ENCODE data around the gene ZRANB1.

The ZRANB1 gene

DNA sequence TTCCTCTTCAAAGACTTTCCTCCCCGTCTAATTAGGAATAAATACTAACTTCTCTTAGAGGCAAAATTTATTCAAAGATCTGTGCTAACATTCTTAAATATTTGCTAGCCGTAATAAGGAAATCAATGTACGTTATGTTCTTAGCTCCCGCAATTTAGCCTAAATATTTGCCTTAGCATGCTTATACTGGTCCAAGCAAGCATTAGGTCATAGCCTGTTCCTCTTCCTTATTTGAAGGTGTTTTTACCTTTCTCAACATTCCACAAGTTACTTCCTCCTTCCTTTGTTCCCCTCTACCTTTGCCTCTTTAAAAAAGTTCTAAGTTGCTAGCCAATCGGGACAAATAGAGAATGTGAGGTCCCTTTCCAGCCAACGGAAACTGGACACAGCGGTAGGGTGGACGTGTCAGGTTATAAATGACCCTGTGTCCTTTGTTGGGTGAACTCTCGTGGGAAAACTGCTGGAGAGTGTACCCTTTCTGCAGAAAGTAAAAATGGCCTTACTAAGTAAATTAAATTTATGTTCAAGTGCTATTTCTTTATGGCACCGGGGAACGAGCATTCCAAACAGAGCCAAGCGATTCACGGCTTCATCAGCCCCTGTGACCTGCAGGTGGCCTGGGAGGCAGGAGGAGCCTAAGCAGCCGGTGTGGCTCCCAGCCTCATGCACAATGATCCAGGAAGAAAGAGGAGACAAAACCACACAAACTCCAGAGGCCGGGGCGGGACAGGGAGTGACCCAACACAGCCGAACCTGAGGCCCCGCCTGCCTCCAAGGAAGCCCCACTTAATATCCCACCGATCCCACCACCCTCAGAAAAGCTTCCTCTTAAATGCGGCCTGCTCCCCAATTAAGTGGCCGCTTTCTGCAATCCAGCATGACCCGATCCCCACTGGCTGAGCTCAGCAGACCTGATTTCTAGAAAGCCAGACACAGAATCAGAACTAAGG lies 67.0 kb downstream of the ZRANB1 start:
- DNase-seq: no peak

DNA sequence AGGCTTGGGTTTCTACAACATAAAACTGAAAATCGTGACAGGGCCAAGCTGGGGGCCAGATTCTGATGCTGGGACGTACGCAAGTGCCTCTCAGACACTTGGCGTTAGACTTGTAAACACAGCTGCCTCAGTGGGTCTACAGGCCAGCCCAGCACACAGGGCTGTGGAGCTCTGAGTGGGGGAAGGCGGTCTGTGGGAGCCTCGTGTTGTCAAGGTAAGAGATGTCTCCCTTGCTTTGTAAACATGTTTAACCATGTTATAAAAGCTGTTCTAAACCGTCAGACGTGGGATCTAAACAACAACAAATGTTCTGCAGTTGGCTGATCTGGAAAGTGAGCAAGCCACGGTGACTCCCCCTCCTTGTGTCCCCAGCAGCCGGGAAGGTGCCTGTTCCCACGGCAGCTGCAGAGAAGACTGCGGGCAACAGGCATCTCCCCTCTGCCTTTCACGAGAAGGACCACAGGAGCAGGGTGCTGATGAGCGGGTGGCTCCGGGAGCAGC lies 67.8 kb downstream of the ZRANB1 start:
- no peak for DNase-seq

DNA sequence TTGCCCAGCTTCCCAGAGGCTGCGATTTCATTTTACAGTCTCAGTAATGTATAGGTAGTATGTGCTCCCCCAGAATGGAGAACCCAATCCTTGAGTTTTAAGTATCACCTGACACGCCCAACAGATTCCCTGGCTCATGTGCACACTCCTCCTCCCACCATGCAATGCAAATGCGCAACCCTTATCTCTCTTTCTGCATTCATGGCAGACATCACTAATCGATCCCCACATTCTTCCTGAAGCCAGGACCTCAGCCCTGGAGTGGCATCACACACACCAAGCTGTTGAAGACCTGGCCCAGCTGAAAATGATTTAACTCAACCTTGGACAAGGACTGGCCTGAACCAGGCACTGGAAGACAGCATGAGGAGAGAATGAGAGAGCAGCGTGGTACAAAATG lies 68.4 kb downstream of the ZRANB1 start:
- no peak for DNase-seq

DNA sequence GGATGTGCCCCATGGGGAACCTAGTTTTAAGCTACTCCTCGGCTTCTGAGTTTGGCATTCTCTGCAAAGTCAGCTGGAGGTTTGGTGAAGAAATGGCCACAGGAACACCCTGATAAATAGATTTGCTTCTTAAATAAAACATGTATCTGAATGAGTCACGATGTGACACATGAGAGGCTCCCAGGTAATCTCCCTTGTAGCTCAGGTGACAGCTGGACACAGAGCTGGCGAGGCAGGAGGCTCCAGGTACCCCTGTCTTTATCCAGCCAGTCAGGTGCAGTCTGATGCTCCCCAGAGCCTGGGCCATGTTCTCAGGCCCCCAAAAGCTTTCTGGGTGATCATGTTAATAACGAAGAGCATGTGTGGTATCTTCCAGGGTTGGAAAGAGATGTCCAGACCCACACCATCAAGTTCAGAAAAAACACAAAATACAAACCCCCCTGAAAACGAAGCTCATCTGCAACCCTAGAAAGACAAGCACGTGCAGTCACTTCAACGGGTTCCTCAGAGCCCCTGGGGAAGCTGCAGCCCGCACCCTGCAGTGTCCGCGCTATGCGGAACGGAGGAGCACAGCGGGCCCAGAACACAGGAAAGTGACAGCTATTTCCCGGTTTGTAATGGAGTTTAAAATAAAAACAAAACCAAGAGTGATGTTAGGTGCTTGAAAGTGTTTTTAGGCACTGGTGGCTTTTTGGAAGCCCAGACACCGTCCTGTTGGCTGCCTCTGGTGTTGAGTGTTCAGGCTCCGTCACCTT lies 69.4 kb downstream of the ZRANB1 start:
- DNase-seq: no peak

DNA sequence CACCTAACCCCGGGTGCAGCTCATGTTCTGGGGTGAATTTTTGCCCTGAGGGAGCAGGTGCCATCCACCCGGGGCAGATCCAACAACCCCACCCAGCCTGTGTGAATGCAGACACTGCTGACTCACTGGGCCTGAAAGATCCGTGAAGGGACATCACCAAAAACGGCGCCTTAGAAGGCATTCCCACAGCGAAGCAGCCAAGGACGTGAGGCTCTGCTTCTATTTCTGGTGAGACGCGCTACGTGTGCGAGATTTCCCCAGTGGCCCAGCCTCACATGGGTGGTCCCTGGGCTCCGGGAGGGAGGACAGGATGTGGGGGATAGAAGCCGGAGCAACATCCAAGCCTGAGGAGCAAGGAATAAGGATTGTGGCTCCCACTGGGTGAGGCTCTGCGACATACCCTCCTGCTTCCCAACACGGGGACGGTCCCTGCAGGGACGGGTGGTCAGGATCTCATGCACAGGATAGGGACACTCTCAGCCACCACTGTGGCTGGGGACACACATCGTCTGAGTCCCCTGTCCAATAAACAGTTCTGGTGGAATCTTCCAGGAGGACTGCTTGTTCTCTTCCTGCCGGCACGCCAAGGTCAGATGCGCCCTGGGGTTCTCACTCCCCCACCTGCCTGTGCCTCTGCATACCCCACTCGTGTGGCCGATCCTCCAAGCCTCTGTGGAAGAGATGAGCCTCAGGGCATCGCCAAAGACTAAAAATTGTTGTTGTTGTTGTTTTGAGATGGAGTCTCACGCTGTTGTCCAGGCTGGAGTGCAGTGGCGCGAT lies 70.2 kb downstream of the ZRANB1 start:
- DNase-seq: no peak

DNA sequence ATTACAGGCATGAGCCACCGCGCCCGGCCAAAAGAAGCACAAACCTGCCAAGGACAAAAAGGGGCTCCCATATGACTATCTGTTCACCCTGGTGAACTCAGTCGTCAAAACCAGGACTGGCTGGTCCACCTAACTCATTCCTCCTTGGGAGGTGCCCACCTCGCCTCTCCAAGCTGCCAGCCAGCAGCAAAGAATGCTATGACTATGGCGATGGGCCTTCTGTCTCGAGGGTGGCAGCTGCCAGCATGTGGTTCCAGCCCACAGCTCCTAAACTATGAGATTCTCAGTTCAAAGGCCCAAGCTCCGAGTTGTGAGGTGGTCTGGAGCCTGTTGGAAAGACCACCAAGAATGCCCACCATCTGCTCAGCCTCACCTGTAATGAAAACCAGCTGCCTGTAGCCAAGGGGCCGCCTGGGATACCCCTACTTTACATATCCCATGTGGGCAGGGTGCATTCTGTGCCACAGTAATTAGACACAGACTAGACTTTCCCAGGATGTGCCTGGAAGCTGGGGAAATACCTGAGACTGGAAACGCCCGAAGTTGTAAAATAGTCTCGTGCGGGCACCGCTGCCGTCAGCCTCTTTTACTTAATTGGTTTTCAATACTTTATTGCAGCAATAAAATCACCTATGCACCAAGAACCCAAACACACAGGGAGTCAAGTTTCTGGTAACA lies 71.1 kb downstream of the ZRANB1 start:
- no peak for DNase-seq

DNA sequence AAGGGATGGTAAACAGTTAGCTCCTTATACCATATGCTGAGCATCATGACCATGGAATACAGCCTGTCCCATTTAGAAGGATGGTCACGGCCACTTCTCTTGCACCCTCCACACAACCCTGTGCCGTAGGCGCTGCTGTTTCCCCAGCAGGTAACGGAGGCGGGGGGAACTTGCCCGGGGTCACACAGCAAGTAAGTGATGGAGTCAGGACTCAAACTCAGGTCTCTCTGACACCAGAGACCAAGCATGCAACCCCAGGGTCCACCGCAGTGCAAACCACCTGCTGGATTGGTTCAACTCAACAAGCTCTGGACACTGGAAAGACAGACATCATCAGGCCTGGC lies 71.6 kb downstream of the ZRANB1 start:
- DNase-seq: no peak

DNA sequence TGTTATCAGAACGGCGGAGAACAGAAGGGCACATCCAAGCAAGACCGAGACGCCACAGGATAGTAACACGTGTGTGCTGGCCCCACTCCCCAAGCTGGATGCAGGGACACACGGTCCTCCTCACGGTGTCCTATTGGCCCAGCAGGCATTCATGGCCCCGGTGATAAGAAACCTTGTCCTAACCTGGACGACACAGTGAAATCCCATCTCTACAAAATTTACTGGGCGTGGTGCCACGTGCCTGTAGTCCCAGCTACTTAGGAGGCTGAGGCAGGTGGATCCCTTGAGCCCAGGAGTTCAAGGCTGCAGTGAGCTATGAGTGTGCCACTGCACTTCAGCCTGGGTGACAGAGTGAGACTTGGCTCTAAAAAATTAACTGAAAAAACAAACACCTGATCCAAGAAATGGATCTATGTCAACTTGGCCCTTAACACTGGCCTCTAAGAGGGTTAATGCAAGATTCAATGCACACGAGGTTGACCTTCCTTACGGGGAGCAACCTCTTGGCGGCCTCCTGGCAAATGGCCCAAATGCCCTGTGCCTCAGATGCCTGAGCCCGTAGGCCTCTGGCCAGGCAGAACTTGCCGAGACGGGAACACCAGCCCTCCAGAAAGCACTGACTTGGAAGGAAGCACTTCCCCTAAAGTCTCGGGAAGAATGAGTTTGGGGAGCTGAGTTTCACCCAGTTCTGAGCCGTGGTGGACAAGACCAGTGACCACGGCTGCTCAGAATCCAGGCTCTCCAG lies 72.3 kb downstream of the ZRANB1 start:
- no peak for DNase-seq

DNA sequence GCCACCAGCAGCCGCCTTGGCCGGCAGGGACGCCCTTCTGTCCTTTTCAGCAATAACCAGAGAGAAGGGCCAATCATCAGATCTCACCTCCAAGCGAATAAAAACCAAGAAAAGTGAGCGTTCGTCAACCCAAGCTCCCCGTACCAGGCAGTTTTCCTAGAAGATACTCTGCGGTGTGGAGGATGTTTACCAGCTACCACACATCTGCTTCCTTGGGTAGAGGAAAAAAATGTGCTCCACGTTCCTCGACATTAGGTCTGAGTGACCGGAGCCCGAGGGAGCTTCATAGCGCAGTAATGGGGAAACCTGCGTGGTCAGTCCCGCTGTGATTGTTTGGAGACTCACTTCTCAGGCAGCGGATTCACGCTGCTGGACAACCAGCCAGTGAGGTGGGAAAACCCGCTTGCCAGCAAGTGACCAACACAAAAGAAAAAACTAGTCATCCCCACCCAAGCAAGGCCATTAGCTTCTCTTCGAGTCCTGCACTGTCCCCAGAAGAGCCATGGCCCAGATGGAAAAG lies 73.0 kb downstream of the ZRANB1 start:
- no peak for DNase-seq

DNA sequence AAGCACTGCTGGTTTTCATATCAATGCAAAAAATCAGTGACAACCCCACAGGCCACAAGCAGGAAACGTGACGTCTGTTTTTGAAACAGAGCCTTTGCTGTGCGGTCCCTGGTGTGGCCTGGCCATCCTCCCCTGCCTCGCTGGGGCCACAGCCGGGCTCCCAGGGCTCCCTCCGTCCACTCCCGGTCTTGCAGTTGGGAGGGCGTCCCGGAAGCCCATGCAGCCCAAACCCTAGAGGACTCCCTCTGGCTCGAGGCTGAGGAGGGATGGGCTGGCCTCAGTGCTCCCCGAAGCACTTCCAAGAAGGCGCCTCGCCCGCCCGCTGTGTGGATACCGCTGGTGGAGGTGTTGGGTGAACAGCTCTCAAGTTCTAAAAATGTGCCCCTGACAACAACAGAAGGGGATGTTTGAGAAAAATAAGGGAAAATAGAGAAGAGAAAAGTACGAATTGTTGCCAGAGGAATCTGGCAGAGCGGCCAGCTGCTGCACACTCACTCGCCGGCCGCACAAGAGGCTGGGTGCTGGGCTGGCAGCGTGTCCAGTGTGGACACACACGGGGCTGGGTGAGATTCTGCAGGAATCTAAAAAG lies 73.5 kb downstream of the ZRANB1 start:
- DNase-seq: no peak

DNA sequence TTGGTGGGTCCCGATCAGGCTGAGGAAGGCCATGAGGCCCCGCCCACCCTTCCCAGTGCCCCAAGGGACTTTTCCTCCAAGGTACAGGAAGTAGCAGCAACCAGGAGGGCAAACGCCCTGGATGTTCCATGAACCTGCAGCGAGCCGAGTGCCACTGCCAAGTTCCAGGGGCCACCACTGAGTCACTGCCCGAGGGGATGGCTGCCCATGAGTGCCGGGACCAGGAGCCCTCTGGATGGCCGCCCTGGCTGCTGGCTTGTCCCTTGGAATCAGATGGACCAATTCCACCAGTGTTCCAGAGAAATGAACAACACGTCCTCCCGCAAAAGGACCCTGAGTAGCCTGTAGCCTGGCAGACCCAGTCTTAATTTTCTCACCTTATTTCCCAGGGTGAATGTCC lies 74.2 kb downstream of the ZRANB1 start:
- DNase-seq: no peak

DNA sequence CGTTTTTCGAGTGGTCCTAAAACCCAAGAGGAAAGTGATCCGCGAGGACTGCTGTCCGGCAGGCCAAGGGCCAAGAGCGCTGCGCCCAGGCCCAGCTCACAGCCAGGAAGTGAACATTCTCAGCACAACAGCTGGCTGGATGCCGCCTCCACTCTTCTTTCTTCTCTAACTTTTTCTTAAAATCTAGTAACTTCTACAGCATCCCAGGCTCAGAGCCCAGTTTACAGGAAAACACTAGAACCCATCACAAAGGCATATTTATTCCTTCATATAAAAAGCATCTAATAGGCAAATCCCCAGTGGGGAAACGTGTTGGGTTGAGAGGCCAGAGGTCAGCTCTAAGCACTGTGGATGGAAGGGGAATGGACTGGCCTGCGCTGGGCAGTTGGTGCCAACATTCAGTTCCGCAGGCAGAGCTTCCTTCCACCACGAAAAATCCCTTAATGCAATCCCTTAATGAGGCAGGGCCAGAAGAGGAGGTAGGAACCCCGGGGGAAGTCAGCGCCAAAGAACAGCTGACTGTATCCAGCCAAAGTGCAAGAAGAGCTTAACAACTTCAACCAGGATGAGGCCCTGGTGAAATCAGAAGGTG lies 74.8 kb downstream of the ZRANB1 start:
- DNase-seq: no peak

DNA sequence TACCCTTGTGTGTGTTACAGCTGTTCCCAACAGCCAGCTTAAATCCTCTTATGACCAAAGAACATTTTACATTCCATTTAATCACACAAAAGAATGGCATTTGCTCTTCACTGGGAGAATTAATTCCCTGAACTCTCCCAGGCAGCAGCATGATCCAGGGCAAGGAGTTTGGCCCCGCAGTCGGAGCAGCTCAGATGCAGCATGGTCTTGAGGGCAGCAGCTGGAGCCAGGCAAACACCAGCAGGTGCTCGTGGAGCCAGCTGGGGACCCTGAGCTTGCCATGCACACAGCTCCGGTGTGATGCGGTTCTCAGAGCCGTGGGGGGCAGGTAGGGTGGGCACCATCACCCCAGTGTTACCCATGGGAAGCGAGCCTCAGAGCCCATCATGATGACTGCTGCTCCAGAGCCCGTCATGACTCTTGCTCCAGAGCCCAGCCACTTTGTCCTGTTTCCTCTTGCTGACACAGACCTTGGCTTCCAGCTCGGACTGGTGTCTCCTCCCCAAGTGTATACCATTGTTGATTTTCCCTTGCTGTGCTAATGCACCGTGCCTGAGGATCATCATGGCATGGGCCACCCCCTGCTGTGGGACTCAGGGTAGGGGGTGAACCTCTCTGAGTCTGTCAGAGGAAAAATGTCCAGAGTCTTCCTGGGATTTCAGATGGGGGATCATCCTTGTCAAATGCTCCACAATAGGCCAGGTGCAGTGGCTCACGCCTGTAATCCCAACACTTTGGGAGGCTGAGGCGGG lies 75.8 kb downstream of the ZRANB1 start:
- no peak for DNase-seq

DNA sequence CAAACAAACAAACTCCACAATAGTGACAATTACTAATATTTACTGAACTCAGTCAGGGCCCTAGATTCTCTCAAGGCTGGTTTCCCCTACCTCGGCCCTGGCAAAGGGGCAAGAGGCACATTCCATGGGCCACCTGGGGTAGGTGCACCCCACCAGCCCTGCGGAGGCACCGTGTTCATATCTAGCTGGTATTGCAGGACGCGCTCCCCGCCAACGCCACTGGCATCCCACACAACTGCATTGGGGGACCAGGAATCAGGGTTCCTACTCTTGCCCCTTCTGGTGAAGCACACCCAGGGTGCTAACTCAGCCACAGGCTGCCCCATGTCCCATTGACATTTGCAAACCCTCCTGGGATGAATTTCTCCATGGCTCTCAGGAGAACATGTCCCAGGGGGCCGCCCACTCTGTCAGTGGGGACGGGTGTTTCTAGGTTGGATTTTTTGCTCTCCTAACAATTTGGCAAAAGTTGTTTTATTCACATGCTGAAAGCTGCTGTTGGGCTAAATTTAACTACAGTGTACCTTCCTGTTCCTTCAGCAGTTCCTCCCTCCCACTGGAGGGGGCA lies 76.7 kb downstream of the ZRANB1 start:
- no peak for DNase-seq

DNA sequence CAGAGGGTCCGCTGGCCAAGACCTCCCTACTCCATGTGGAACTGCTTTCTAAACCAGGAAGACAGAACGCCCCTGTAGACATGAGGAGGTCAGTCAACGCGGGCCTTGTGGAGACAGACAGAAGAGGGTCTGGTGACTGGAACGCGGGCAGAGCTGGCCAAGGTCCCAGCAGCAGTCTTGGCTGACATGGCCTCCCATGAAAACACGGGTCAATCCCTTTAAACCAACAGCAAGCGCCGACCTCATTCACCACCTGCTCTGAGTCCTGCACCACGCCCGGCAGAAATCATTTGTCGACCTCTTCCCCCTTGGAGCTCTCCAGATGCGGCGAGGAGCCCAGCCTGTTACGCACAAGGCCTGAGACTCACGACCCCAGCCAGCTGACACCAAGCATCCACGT lies 78.5 kb downstream of the ZRANB1 start:
- no peak for DNase-seq

DNA sequence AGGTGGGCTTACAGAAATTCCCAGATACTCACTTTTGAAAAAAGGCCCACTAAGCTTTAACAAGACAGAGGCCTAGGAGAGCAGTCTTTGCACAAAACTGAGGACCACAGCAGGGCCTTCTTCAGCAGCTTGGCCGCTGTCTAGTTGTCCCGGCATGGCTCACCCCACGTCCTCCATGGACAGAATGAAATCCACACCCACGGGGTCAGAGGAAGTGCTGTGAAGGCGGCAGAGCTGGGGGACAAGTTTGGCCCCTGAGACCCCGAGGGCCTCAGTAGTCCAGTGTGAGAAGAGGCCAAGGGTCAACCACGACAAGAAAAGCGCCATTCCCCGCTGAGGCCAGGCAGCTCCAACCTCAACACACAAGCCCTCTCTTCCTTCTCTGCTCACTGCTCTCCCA lies 78.9 kb downstream of the ZRANB1 start:
- DNase-seq: no peak

DNA sequence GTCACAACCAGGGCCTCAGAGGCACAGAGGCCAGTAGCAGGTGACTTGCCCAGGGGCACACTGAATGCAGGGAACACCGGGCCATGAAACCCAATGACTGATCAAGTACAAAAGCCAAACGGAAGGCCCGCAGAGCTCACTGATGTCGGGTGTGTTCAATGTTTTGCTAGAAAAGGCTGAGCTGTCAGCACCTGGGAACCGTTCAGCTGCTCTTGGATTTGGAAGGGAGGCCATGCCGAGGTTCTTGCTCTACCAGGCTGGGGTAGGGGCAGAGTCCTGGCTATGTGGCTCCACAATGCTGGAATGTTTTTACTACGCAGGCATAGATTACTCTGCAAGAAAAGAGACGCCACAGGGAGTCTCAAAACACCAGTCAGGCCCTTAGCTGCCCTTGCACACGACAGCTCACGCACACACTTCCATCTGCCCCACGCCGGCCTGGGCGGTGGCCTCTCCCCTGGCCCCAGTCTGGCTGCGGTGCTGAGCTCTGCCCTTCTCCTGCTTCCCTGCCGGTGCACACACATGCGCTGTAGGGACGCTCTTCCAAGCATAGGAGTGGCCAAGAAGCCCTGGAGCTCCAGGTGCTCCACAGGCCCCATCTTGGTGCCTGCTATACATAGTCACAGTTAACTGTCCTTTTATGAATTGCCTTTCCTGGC lies 79.9 kb downstream of the ZRANB1 start:
- no peak for DNase-seq

DNA sequence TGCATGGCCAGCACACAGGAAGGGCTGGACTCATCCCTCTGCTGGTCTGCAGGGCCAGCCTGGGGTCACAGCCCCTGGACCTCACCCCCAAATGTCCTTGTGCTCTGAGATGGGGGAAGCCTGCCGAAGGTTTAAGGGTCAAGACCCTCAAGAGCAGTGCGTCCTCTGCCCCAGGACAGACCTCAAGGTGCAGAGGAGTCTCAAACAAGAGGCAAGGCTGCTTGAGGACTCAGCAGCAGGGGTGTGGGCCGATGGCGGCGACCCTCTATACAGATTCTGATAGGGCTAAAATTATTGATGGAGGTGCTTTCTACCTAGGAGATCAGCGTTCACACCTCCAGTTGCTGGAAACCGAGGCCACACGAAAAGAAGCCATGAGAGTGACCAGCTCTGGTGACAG lies 80.7 kb downstream of the ZRANB1 start:
- no peak for DNase-seq

DNA sequence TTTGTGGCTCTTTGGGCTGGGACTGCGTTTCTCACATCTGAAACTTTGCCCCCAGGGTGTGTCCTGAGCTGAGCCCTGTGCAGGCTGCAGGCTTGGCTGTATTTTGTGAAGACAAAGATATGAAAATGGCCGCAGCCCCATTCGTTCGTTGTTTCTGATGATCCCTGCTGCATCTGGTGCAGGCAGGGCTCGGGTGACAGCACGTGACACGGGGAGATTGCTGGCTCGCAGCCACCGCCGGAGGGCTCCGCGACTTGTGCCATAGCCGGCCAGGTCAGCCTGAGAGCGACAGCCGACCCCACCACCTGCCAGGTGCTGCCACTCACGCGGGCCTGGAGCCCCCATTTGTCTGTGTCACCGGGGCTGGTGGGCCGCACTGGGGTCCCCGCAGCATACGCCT lies 81.3 kb downstream of the ZRANB1 start:
- DNase-seq: no peak
